Endometrial microvascular endothelial cells (primary cell): ENCODE data around the gene NARF. TPM values are rescaled to one million over a fixed set of nuclear protein-coding genes. Genes with fewer than 3 reads are reported as not detected.
"Not testable (repeated sequence)": the region's sequence is repeated elsewhere in the genome, so short reads cannot be mapped to it uniquely, and the experiment has no call there.

Source experiments
- in situ Hi-C: cut with HindIII; loops from 2 replicates; pipeline ENCODE4 v1.10.0; 2017; ENCODE audit warnings: low sequenced_read_pairs, low pct_unique_long_range_greater_than_20kb; ENCODE audit errors: inconsistent ontology term
- total RNA-seq: library from RNA; depleted of rRNA; stranded (reverse); fragments of >200 nt; gene quantifications from one replicate; pipeline ENCODE4 v1.2.3, GENCODE V29; 2015; ENCODE audit errors: inconsistent ontology term

Gene NARF
- total RNA-seq, 1 donor from 2014 or later = 31.7 TPM

DNA sequence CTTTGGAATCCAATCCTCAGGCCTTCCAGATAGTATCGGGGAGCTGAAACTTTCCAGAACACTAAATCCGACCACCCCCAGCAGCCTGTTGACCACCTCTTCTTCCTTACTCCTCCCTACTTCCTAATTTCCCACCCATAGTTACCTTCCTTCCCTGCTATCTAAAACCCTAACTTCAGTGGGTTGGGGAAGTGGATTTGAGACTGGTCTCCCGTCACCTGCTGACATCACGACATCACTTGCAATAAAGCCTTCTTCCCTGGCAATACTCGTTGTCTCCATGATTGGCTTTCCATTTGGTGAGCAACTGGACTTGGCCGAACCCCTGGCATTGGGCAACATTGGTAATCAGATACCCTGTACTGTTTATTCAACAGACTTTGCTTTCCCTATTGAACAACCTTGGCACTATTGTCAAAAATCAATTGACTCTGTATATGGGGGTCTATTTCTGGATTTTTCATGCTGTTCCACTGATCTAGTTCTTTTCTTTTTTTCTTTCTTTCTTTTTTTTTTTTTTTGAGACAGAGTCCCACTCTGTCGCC, 49.2 kb downstream of the NARF start:
- in situ Hi-C loops = no loop called here

DNA sequence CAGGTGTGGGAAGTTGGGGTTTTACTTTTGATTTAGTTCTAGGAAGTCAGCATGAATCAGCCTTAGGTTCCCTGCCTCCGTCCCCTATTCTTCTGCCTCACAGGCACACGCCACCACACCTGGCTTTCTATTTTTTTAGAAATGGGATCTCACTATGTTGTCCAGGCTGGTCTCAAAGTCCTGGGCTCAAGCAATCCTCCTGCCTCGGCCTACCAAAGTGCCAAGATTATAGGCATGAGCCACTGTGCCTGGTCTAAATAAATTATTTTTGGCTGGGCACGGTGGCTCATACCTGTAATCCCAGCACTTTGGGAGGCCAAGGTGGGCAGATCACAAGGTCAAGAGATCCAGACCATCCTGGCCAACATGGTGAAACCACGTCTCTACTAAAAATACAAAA, 53.1 kb downstream of the NARF start:
- in situ Hi-C loops = not testable (repeated sequence)

DNA sequence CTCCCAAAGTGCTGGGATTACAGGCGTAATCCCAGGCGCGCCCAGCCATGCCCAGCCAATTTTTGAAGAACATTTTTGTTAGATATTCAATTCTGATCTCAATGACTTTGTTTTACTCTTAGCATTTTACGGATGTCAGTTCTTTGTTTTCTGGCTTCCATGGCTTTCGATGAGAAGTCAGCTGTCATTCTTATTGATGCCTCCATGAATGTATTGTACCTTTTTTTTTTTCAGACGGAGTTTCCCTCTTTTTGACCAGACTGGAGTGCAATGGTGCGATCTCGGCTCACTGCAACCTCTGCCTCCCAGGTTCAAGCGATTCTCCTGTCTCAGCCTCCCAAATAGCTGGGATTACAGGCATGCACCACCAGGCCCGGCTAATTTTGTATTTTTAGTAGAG, 55.3 kb downstream of the NARF start:
- in situ Hi-C loops = not testable (repeated sequence)

DNA sequence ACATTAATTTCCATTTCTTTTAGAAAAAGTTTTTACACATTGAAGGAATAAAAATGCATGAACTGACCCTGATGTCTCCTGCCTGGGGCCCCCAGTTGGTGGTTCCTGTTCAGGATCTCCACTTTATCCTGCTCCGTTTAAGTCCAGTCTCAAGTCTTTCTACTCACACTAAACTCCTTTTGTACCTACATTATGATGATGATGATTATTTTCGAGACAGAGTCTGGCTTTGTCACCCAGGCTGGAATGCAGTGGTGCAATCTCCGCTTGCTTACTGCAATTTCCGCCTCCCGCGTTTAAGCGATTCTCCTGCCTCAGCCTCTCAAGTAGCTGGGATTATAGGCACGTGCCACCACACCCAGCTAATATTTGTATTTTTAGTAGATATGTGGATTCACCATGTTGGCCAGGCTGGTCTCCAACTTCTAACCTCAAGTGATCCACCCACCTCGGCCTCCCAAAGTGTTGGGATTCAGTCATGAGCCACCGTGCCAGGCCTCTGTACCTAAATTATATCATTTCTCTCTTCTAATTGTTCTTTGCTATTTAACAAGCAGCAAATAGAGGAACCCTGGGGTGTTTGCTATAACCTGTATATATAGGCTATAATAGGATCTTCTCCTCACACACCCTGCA, 58.8 kb downstream of the NARF start:
- in situ Hi-C loops = no loop called here

DNA sequence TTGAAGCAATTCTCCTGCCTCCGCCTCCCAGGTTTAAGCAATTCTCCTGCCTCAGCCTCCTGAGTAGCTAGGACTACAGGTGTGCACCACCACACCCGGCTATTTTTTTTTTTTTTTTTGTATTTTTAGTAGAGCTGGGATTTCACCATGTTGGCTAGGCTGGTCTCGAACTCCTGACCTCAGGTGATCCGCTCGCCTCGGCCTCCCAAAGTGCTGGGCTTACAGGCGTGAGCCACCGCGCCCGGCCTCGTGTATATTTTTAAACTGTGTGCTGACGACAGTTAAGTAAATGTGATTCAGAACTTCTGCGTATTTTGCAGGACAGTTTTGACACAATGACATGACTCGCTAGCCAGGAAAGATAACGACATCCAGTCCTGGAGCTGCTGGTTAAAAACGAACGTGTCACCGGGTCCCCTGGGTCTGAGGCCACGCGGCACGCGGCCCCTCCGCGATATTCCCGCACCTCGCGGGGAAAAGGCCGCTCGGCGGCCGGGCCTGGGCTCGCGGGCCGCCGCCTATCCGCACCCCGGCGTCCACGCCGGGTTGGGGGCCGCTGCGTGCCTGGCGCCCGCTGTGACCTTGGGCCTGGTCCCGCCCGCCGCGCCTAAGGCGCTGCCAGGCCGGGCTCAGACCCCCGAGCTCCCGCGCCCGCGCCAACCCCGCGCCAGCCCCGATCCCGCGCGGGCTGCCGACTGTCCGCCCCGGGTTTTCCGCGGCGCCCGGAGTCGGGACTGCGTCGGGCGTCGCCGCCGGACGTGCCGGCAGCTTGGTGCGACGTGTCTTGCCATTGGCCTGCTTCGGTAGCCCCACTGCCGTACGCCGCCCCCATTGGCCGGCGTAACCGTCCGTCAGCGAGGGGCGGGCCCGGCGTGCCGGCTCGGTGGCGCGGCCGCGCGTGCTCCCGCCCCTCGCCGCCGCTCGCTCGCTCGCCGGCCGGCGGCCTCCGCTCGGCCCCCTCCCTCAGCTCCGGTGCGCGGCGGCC, 60.6 kb downstream of the NARF start, which contains the start of gene FOXK2:
TSS of gene FOXK2 (plus strand) at position 907 of the 985 bp plus-strand sequence. CDS start 157 bp downstream, outside the sequence.
- in situ Hi-C loops = no loop called here

DNA sequence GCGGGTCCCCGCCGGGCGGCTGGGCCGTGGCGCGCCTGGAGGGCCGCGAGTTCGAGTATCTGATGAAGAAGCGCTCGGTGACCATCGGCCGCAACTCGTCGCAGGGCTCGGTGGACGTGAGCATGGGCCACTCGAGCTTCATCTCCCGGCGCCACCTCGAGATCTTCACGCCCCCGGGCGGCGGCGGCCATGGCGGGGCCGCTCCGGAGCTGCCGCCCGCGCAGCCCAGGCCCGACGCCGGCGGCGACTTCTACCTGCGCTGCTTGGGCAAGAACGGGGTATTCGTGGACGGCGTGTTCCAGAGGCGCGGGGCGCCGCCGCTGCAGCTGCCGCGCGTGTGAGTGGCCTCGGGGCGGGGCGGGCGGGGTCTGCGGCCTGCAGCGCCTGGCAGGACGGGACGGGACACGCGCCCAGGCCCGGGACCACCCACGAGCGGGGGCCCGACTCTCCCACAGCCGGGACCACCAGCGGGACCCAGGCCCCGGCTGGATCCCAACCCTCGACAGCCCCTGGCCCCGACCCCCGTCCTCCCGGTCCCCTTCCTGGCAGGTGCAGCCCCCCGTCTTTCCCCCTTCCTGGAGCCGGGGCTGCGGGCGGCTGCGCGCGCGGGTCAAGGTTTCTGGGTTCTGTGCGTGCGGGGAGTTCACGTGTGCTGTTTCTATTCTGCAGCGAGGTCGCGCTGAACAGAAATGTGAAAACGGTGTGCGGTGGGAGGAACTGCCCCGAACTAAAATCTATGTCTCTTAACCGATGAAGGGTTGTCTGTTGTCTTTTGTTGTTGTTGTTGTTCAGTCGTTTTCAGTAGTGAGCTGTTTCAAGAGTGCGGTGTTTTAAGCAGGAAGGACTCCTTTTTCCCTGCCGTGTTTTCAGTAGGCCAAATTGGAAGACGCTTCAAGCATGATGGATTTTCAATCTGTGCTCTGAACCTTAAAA, 61.7 kb downstream of the NARF start:
- in situ Hi-C loops = no loop called here

DNA sequence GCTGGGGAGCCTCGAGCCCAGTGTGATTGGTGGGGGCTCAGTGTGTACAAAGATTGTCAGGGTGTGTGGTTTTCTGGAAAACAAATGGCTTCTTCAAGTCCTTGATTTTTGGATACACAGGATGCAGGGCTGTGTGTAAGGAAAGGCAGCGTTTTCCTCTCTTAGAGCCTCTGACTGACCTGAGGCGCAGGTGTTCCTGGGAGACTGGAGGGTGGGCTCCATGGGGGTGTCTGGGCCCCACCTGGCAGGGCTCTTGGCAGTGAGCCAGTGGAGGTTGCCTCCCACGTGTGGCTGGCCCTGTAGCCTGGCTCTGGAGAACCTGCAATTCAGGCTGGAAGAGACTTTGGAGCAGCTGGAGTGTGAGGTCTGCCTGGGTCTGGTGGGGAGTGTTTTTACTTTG, 66.0 kb downstream of the NARF start:
- in situ Hi-C loops = no loop called here

DNA sequence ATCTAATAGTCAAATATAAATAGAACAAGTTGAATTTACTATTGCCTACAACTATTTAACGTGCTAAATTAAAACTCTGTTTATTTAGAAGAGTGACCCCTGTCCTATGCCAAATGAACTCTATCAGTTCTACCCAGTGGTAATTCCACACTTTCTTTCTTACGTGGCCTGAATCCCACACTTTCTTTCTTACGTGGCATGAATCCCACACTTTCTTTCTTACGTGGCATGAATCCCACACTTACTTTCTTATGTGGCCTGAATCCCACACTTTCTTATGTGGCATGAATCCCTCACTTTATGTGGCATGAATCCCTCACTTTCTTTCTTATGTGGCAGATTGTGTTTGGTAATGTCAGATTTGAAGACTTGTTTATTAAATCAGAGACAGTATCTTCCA, 67.2 kb downstream of the NARF start:
- in situ Hi-C loops = loop anchor here (25.0 kb wide), 1 partner anchor 188 kb away; the partner anchor contains the start of gene SECTM1

DNA sequence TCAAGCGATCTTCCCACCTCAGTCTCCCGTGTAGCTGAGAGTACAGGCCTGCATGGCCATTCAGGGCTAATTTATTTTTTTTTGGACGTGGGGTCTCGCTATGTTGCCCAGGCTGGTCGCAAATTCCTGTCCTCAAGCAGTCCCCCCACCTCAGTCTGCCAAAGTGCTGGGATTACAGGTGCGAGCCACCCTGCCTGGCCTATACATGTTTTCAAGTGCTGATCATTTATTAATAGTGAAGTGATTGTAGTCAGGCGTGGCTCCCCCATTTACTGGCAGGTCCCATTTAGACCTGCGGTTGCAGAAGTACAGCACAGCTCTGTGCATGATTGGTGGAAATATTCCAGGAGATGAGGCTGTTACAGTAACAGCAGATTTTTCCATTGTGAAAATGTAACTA, 69.4 kb downstream of the NARF start:
- in situ Hi-C loops = loop anchor here (25.0 kb wide), 1 partner anchor 191 kb away; the partner anchor contains the start of gene SECTM1

DNA sequence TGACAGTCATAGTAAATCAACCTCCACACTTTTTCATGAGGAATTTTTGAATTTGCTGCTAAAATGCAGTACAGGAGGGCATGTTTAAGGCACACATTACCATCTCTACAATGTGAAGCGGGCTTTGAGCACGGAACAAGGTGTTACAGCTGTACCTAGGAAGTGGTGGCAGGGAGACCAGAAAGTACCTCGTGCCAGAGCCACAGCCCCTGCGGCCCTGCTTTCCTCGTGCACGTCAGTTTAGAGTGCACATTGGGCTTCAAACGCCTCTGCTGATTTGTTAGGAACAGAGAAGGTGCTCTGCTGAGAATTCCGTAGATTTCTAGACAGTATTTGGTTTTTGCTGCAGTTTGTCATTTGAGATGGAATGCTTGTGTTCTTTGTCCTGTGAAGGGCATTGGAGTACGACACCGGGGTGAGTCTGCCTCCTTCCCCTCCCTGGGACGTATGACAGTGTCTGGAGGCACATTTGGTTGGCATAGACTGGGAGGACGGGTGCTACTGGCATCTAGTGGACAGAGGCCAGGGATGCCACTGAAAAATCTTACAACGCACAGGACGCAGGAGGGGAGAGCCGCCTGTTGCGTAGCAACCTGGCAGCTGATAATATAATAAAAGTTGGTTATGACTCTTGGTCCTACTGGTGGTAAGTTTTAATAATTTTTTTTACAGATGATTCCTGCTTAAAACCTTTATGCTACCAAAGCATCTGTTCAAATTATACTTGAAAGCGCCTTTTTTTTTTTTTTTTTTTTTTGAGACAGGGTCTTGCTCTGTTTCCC, 70.1 kb downstream of the NARF start:
- in situ Hi-C loops = loop anchor here (25.0 kb wide), 1 partner anchor 191 kb away; the partner anchor contains the start of gene SECTM1

DNA sequence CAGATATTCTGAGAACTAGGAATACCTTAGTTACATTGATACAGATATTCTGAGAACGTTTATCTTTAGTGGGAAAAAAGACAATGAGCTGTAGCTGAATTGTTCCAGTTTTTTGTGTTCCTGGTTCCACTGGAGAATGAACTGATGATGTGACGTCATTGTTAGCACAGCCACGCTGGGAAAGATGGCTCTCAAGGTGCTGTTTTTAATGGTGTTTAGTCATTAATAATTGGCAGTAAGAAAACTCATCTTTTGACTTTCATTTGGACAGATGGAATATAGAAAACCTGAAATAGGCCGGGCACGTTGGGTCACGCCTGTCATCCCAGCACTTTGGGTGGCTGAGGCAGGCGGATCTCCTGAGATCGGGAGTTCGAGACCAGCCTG, 71.4 kb downstream of the NARF start:
- in situ Hi-C loops = loop anchor here (10.0 to 25.0 kb wide), 2 partner anchors 115 to 193 kb away; partner anchors contain the start of genes HEXD, OGFOD3 and SECTM1

DNA sequence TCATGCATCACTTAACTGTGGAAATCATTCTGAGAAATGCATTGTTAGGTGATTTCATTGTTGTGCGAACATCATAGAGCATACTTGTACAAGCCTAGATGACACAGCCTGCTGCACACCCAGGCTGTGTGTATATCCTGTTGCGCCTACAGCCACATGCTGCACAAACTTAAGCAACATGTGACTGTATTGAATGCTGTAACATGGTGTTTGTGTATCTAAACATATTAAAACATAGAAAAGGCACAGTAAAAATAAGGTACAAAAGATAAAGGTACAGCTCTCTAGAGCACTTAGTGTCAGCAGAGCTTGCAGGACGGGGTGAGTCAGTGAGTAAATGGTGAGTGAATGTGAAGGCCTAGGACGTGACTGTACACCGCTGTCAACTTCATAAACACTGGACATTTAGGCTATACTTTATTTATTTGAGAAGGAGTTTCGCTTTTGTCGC, 72.9 kb downstream of the NARF start:
- in situ Hi-C loops = loop anchor here (10.0 to 25.0 kb wide), 2 partner anchors 117 to 194 kb away; partner anchors contain the start of genes HEXD, OGFOD3 and SECTM1

DNA sequence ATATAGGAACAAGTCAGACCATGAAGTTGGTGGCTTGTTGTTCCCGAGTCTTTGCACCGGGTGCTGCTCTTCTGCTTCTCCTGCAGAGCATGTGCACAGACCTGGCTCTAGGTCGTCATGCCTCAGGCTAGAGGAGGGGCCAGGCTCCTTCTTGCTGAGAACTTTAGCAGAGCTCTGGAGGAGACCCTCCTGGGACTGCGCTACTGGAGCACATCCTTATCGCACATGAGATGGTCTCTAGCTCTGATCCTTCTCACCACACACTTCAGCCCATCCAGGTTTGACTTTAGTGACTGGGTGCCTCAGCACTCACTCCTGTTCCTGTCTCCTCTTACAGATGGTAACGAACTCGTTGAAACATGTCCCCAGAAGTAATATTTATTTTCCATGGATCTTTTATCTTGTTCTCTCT, 75.9 kb downstream of the NARF start:
- in situ Hi-C loops = loop anchor here (10.0 to 25.0 kb wide), 2 partner anchors 120 to 197 kb away; partner anchors contain the start of genes HEXD, OGFOD3 and SECTM1

DNA sequence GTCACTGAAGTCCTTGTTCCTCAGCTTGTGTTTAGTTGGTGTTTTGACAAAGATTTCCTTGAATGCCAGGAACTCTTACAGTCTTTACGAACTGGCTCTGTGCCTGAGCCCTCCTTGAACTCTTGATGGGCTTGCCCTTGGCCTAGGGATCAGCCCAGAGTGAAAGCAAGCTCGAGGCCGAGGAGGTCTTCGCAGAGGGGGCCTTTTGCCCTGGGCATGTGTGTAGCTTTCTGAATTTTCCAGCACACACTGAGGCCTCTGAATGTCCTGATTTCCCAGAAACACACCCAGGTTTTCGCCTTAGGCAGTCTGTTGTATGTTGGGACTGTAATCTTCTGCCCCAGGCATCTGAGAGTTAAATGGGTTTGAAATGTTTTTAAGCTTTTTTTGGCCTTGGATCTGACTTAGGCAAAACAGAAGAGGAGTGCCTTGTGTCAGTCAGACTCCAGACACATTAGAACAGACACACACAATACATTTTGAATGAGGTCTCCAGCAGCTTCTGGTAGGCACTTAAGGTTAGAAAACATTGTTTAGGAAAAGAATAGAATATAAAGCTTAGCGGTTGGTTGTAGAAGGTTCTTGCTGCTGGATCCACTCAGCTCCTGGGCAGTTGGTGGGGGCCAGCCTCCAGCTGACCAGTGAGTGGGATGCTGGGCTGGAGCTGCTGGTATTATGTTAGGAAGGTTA, 78.1 kb downstream of the NARF start:
- in situ Hi-C loops = loop anchor here (10.0 to 25.0 kb wide), 2 partner anchors 122 to 199 kb away; partner anchors contain the start of genes HEXD, OGFOD3 and SECTM1

DNA sequence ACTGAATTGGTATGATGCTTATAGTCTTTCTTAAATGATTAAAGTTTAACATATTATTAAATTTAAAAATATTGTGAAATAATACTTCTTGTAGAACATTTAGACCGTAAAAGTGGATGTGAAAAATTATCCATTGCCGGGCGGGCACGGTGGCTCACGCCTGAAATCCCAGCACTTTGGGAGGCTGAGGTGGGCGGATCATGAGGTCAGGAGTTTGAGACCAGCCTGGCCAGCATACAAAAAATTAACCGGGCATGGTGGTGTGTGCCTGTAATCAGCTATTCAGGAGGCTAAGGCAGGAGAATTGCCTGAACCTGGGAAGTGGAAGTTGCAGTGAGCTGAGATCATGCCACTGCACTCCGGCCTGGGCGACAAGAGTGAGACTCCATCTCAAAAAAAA, 78.7 kb downstream of the NARF start:
- in situ Hi-C loops = loop anchor here (10.0 to 25.0 kb wide), 2 partner anchors 122 to 200 kb away; partner anchors contain the start of genes HEXD, OGFOD3 and SECTM1

DNA sequence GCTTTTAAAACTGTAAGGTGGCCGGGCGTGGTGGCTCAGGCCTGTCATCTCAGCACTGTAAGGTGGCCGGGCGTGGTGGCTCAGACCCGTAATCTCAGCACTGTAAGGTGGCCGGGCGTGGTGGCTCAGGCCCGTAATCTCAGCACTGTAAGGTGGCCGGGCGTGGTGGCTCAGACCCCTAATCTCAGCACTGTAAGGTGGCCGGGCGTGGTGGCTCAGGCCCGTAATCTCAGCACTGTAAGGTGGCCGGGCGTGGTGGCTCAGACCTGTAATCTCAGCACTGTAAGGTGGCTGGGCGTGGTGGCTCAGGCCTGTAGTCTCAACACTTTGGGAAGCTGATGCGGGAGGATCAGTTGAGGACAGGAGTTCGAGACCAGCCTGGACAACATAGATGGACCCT, 80.5 kb downstream of the NARF start:
- in situ Hi-C loops = loop anchor here (10.0 to 25.0 kb wide), 2 partner anchors 124 to 202 kb away; partner anchors contain the start of genes HEXD, OGFOD3 and SECTM1
